Peyer's patch (tissue), 4 donors: Measurements from ENCODE around the gene JPH2.

ENCODE experiments used
- POLR2A ChIP-seq, 2 donors: fragments of 450-650 bp; IDR thresholded peaks; one replicate each; pipeline ENCODE4 v1.5.1; 2017; ENCODE audit warnings: antibody characterized with exemption in 2 of 2, mild to moderate bottlenecking in 2 of 2, moderate library complexity in 2 of 2
- TF ChIP-seq, protein P1 (sequence below), 6 experiments: fragments of 450-650 bp in 4 of 6; fragments of 200-600 bp in 2 of 6; sonication (generic) in 1 of 6; IDR thresholded peaks; one replicate each; pipeline ENCODE4 v1.5.1; 2017 to 2019; ENCODE audit warnings: antibody characterized with exemption in 6 of 6, mild to moderate bottlenecking in 3 of 6, moderate library complexity in 1 of 6

DNA sequence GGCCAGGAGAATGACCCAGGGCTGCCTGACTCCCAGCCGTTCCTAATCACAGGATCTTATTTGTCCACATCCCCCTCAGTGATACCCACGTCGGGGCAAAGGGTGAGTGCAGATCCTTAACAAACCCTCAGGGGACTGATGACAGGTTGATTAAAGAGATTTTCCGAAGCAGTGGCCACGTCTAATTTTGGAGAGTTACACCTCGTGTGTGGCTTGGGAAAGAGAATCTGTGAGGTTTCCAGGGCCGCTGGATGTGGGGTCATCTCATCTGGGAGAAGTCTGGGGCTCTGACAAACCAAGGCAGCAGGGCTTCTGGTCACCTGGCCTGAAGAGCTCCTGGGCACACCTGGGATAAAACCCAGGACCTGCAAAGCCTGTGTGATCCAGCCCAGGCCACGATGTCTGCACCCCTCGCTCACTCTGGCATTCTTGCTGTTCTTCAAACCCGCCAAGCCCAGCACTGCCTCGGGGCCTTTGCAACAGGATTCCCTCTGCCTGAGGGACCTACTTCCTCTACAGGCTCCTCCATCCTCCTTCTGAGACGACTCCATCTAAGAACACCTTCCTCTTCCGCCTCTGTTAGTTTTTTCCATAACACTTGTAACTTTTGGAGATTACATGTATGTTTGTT, 4.7 kb downstream of the JPH2 start:
- TF ChIP-seq, protein P1, sequence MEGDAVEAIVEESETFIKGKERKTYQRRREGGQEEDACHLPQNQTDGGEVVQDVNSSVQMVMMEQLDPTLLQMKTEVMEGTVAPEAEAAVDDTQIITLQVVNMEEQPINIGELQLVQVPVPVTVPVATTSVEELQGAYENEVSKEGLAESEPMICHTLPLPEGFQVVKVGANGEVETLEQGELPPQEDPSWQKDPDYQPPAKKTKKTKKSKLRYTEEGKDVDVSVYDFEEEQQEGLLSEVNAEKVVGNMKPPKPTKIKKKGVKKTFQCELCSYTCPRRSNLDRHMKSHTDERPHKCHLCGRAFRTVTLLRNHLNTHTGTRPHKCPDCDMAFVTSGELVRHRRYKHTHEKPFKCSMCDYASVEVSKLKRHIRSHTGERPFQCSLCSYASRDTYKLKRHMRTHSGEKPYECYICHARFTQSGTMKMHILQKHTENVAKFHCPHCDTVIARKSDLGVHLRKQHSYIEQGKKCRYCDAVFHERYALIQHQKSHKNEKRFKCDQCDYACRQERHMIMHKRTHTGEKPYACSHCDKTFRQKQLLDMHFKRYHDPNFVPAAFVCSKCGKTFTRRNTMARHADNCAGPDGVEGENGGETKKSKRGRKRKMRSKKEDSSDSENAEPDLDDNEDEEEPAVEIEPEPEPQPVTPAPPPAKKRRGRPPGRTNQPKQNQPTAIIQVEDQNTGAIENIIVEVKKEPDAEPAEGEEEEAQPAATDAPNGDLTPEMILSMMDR (IDR thresholded peaks at IDR 0.05): no peak
- TF ChIP-seq POLR2A (IDR thresholded peaks at IDR 0.05): no peak
